Gastrocnemius medialis (tissue), 4 donors: Measurements from ENCODE around the gene ITGB7.

ENCODE experiments used
- POLR2A ChIP-seq, 2 donors: fragments of 450-650 bp; IDR thresholded peaks; one replicate each; pipeline ENCODE4 v1.6.1; 2017; ENCODE audit warnings: antibody characterized with exemption in 2 of 2, mild to moderate bottlenecking in 2 of 2, moderate library complexity in 2 of 2
- TF ChIP-seq, protein P1 (sequence below), 5 experiments: fragments of 450-650 bp in 3 of 5; fragments of 200-600 bp in 2 of 5; sonication (generic) in 2 of 5; IDR thresholded peaks in 4 of 5; conservative IDR thresholded peaks in 1 of 5; 1 replicate in 4 of 5; 2 replicates in 1 of 5; pipeline ENCODE4 v1.5.1; 2016 to 2019; ENCODE audit warnings: antibody characterized with exemption in 5 of 5, mild to moderate bottlenecking in 3 of 5, moderate library complexity in 3 of 5

DNA sequence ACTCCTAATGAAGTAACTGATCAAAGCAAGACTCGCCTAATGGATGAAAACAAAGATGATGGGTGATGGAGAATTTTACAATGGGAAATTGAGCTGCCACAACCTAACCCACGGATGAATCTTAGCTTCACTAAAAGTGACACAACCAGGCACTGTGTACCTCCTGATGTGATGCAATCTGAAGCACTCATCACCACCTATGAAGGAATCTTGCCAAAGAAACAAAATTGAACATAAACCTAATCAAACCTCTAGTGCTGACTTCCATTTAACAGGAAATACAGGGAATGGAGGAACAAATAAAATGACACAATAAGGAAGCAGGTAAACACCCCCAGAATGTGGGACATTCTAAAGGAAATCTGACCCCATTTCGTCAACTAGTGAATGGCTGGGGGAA is 38.2 kb upstream of the ITGB7 start:
- TF ChIP-seq, protein P1, sequence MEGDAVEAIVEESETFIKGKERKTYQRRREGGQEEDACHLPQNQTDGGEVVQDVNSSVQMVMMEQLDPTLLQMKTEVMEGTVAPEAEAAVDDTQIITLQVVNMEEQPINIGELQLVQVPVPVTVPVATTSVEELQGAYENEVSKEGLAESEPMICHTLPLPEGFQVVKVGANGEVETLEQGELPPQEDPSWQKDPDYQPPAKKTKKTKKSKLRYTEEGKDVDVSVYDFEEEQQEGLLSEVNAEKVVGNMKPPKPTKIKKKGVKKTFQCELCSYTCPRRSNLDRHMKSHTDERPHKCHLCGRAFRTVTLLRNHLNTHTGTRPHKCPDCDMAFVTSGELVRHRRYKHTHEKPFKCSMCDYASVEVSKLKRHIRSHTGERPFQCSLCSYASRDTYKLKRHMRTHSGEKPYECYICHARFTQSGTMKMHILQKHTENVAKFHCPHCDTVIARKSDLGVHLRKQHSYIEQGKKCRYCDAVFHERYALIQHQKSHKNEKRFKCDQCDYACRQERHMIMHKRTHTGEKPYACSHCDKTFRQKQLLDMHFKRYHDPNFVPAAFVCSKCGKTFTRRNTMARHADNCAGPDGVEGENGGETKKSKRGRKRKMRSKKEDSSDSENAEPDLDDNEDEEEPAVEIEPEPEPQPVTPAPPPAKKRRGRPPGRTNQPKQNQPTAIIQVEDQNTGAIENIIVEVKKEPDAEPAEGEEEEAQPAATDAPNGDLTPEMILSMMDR (IDR thresholded peaks at IDR 0.05 in 4 of 5, conservative IDR thresholded peaks at IDR 0.05 in 1 of 5): no peak
- no peak for TF ChIP-seq POLR2A (IDR thresholded peaks at IDR 0.05)
